Effector memory CD8-positive, alpha-beta T cell (primary cell): ENCODE measurements around the gene PCDHGA1.
"Not testable (repeated sequence)": the region's sequence is repeated elsewhere in the genome, so short reads cannot be mapped to it uniquely, and the experiment has no call there.

ENCODE experiments used
- ATAC-seq: fragments of 150-1000 bp; cut with Tn5 transposase; replicated peaks from 2 replicates; pipeline ENCODE4 v1.10.0; 2021; ENCODE audit warnings: mild to moderate bottlenecking, moderate library complexity
- DNase-seq, 3 experiments: peaks; one replicate each; pipeline ENCODE4 v3.0.0; 2021
- H3K27ac Mint-ChIP-seq, 2 donors: one replicate each; pipeline ENCODE4 v1.8.0; 2022; ENCODE audit warnings: mild to moderate bottlenecking in 2 of 2, mixed read lengths in 2 of 2, moderate library complexity in 2 of 2
- H3K27me3 Mint-ChIP-seq, 2 donors: one replicate each; pipeline ENCODE4 v1.8.0; 2022; ENCODE audit warnings: mixed read lengths in 2 of 2
- H3K36me3 Mint-ChIP-seq: one replicate; pipeline ENCODE4 v1.8.0; 2022; ENCODE audit warnings: mild to moderate bottlenecking, moderate library complexity, mixed read lengths; ENCODE audit not compliant: insufficient read depth
- H3K4me1 Mint-ChIP-seq, 2 donors: one replicate each; pipeline ENCODE4 v1.8.0; 2022; ENCODE audit warnings: low read depth in 2 of 2, mixed read lengths in 2 of 2
- H3K4me3 Mint-ChIP-seq, 2 donors: one replicate each; pipeline ENCODE4 v1.8.0; 2022; ENCODE audit warnings: mild to moderate bottlenecking in 2 of 2, mixed read lengths in 2 of 2, moderate library complexity in 2 of 2
- H3K9me3 Mint-ChIP-seq, 2 donors: one replicate each; pipeline ENCODE4 v1.8.0; 2022; ENCODE audit warnings: mixed read lengths in 2 of 2
- total RNA-seq, 9 experiments: gene quantifications; one replicate each; lab custom pipeline; 2026; lab: John Stamatoyannopoulos, UW

PCDHGA1 gene
- total RNA-seq = 0 to 0.78 (median 0.50) reads per million in 9 experiments

DNA sequence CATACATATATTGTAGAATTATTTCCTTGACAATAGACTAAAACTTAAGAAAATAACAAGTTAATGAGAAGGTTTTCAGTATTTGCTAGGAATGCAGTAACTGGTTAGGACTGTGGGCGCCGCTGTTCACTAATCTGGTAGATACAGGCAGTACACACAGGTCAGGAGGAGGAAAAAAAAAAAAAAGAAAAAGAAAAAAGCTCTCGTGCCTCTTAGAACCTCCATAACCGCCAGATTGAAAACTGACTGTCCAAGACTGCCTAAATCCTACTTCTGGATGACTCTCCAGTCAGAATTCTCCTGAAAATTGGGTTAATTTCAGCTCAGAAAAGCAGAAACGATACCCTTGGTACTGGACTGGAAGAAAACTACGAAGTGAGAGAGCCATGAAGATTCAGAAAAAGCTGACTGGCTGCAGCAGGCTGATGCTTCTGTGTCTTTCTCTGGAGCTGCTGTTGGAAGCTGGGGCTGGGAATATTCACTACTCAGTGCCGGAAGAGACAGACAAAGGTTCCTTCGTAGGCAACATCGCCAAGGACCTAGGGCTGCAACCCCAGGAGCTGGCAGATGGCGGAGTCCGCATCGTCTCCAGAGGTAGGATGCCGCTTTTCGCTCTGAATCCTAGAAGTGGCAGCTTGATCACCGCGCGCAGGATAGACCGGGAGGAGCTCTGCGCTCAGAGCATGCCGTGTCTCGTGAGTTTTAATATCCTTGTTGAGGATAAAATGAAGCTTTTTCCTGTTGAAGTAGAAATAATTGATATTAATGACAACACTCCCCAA, at the start of gene PCDHGA1:
Gene PCDHGA1, plus strand, starts transcription at position 216 of the 782 bp plus-strand sequence.
- Mint-ChIP-seq H3K27me3 (peaks cover 58 to 90% of the 10 kb centered on the region in 2 donors), H3K9me3 (peaks cover 8 to 9% of the 10 kb centered on the region in 2 donors), H3K27ac (no peak within 1 kb of the TSS), H3K4me1 (peaks cover 6% of the 10 kb centered on the region in 2 donors), H3K4me3 (peak within 1 kb of the TSS; percentile 14 to 46), H3K36me3 (peaks cover 2% of the 10 kb centered on the region)
- ATAC-seq (peak; percentile 48), DNase-seq (peak in 2 of 3 experiments; percentile 24 to 41)

DNA sequence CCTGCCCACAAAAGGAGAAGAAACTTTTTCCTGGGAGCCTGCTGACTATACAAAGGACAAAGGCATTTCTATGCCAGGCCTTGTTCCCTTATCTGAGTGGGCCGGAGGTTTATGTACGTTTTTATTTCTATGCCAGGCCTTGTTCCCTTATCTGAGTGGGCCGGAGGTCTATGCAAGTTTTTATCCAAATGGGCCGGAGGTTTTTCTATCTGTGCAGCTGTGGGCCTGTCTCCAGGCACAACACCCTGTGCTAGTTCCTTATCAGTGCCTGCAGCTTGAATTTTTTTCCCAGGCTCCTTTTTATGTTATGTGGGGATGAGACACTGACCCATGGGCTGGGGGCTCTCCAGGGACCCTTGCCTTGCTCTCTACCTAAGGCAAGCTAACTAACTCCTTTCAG, 31.9 kb upstream of the PCDHGA1 start:
- DNase-seq (no peak), ATAC-seq (no peak)
- Mint-ChIP-seq H3K9me3 (peaks cover 11 to 13% of the 10 kb centered on the region in 2 donors), H3K36me3 (no peaks in the 10 kb centered on the region), H3K4me3 (no peak overlapping the region), H3K4me1 (peaks cover 0 to 16% of the 10 kb centered on the region in 2 donors), H3K27me3 (no peaks in the 10 kb centered on the region), H3K27ac (no peak overlapping the region)

DNA sequence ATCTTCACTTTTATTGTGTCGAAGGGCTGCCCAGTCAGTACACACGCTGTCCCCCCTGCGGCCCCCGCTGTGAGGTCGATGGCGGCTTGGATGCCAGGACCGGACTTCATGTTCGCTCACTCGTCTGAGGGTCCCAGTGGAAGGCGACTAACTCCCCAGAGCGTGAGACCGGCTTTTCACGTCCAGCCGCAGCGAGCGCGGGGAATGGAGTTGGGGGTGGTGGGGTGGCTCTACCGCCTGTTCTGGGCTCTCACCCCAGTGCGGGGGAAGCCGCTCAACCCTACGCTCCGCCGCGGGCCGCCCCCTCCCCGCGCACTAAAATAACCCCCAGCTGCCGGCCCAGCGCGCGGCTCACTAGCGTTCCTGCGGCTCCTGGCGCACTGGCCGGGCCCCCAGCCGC, 26.6 kb upstream of the PCDHGA1 start, which contains the start of gene SLC25A2:
Gene SLC25A2, minus strand, starts transcription at position 294 of the 400 bp plus-strand sequence. Its CDS starts 184 bp downstream, at position 110.
- H3K4me1 Mint-ChIP-seq = peaks cover 0 to 2% of the 10 kb centered on the region in 2 donors
- H3K27ac Mint-ChIP-seq = no peak within 1 kb of the TSS
- H3K36me3 Mint-ChIP-seq = no peaks in the 10 kb centered on the region
- no peak for ATAC-seq
- no peak for DNase-seq
- peaks cover 4 to 6% of the 10 kb centered on the region in 2 donors for H3K9me3 Mint-ChIP-seq
- H3K27me3 Mint-ChIP-seq = no peaks in the 10 kb centered on the region
- no peak within 1 kb of the TSS for H3K4me3 Mint-ChIP-seq

DNA sequence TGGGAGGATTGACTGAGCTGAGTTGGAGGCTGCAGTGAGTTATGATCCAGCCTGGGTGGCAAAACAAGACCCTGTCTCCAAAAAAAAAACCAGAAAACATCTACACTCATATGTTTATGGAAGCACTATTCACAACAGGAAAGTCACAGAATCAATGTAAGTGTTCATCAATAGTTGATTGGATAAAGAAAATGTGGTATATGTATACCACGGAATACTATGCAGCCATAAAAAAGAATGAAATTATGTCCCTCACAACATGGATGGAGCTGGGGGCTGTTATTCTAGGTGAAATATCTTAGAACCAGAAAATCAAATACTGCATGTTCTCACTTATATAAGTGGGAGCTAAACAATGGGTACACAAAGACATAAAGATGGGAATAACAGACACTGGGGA, 23.7 kb upstream of the PCDHGA1 start:
- Mint-ChIP-seq H3K4me1 (peaks cover 0 to 2% of the 10 kb centered on the region in 2 donors), H3K4me3 (no peak overlapping the region), H3K36me3 (no peaks in the 10 kb centered on the region), H3K9me3 (peaks cover 3 to 6% of the 10 kb centered on the region in 2 donors), H3K27ac (no peak overlapping the region), H3K27me3 (no peaks in the 10 kb centered on the region)
- DNase-seq (no peak), ATAC-seq (no peak)

DNA sequence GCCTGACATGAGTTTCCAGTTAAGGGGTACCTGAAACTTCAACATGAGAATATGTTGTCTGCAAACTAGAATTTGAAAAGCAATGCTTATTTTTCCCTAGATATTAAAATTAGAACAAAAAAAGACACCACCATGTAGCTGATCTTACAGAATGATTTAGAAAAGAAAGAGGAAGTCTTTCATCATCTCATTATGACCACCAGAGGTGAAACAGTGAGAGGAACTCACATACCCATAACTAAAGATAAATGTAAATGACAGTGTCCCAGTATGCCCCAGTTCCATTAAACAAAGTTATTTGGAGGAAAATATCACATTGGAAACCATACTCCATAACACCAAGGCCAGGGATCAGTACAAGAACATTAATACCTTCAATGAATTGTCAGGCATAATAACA, 16.6 kb upstream of the PCDHGA1 start:
- no peak overlapping the region for H3K4me3 Mint-ChIP-seq
- DNase-seq (no peak), ATAC-seq (no peak)
- H3K9me3 Mint-ChIP-seq = peaks cover 11 to 39% of the 10 kb centered on the region in 2 donors
- H3K27me3 Mint-ChIP-seq = no peaks in the 10 kb centered on the region
- H3K36me3 Mint-ChIP-seq = peaks cover 22% of the 10 kb centered on the region
- H3K27ac Mint-ChIP-seq = no peak overlapping the region
- H3K4me1 Mint-ChIP-seq = peaks cover 4 to 11% of the 10 kb centered on the region in 2 donors

DNA sequence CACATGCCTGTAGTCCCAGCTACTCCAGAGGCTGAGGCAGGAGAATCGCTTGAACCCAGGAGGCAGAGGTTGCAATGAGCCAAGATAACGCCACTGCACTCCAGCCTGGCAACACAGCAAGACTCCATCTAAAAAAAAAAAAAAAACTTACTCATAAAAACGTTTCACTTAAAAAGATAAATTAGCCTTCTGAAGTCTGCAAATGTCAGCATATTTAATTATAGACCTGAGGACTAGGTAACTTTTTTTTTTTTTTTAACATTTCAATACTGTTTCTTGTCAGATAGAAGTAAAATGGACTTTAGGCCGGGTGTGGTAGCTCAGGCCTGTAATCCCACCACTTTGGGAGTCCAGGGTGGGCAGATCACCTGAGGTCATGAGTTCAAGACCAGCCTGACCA, 13.4 kb upstream of the PCDHGA1 start:
- not testable (repeated sequence) for H3K27ac Mint-ChIP-seq, ATAC-seq, H3K27me3 Mint-ChIP-seq, DNase-seq, H3K4me3 Mint-ChIP-seq
- Mint-ChIP-seq H3K36me3 (peaks cover 48% of the 10 kb centered on the region), H3K9me3 (peaks cover 15 to 45% of the 10 kb centered on the region in 2 donors), H3K4me1 (peaks cover 15 to 32% of the 10 kb centered on the region in 2 donors)

DNA sequence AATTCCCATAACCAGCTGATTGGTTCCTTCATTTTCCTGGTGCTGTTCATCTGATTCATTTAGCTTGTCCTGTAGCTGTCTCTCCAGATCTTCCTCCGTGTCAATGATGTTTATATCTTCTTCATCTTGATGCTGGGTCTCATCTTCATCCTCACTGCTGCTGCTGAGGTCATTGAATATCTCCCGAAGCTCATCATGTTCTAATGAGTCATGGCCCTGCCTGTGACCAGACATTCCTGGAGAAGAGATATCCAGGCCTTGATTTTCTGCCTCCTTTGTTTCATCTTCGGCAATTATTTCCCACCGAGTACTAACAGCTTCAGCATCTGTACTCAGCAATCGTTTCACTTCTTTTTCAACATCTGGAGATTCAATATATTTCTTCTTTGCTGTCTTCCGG, 11.1 kb upstream of the PCDHGA1 start:
- H3K36me3 Mint-ChIP-seq = peaks cover 48% of the 10 kb centered on the region
- DNase-seq = no peak
- H3K9me3 Mint-ChIP-seq = peaks cover 15 to 37% of the 10 kb centered on the region in 2 donors
- H3K27me3 Mint-ChIP-seq = no peaks in the 10 kb centered on the region
- no peak overlapping the region for H3K27ac Mint-ChIP-seq
- H3K4me1 Mint-ChIP-seq = peaks cover 15 to 32% of the 10 kb centered on the region in 2 donors
- no peak for ATAC-seq
- peak overlapping the region; percentile 97 to 99 for H3K4me3 Mint-ChIP-seq

DNA sequence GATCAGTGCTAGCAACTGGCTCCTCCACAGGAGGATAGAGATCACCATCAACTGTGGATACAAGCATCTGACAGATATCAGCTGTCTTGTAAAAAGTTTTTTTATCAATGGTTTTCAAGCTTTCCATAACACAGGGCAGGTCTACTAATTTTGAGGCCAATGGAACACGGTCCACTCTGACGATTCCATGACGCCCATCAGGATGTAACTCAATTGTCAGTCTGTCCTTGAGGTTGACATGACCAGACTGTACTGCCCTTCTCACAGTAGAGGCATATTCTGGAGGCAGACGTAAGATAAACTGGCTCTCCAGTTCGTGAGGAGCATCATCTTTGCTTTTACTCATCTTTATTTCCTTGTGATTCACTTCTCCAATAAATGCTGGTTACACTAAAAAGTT, 10.6 kb upstream of the PCDHGA1 start:
- H3K4me1 Mint-ChIP-seq = peaks cover 15 to 32% of the 10 kb centered on the region in 2 donors
- peaks cover 48% of the 10 kb centered on the region for H3K36me3 Mint-ChIP-seq
- H3K27me3 Mint-ChIP-seq = peaks cover 0 to 2% of the 10 kb centered on the region in 2 donors
- H3K9me3 Mint-ChIP-seq = peaks cover 16 to 32% of the 10 kb centered on the region in 2 donors
- peak overlapping the region; percentile 100 for H3K27ac Mint-ChIP-seq
- peak overlapping the region; percentile 97 to 99 for H3K4me3 Mint-ChIP-seq
- DNase-seq (no peak), ATAC-seq (no peak)

DNA sequence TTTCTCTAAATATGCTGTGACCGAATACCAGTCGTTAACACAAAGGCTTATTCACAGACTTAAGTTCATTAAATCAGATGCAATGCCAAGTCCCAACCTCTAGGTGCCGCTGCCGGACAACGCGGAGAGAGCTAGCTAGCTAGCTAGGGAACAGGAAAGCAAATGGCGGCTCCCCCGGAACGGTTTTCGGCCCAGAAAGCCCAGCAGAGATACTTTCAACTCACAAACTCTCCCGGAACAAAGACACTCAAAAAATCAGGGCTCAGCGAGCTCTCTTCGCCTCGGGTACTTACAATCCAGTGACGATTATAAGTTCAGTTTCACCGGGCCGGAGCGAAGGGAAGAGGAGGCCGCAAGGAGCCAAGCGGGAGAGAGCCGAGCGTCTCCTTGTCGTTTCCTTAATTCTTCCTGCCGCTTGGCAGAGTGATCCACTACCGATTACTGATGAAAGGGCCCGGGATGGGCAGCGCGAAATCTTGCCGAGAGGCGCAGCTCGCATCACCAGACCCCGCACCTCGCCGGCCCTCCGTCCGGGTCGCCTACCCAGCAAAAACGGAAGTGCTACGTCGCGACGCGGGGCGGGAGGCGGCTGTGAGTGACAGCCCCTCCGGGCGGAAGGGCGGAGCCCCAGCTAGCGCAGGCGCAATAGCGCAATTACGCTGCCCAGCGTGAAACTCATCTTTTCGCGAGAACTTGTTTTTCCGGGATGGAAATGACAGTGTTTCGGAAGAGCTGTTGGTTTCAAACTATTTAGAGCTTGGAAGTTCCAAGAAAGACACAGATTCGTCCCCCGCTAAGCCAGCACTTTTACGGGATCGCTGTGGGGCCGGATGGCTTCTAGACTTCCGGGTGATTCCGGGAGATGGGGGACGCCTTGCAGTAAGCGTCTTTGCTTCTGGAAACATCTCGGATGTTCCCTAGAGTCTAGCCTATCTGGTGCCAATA, 9.8 kb upstream of the PCDHGA1 start, which contains the start of gene TAF7:
Gene TAF7, minus strand, starts transcription at position 560 of the 945 bp plus-strand sequence. CDS start 740 bp downstream, outside the sequence.
- peak within 1 kb of the TSS; percentile 100 for H3K27ac Mint-ChIP-seq
- H3K36me3 Mint-ChIP-seq = peaks cover 48% of the 10 kb centered on the region
- H3K4me1 Mint-ChIP-seq = peaks cover 15 to 30% of the 10 kb centered on the region in 2 donors
- peak; percentile 89 to 93 (median 91) for DNase-seq
- H3K4me3 Mint-ChIP-seq = peak within 1 kb of the TSS; percentile 97 to 99
- H3K9me3 Mint-ChIP-seq = peaks cover 13 to 24% of the 10 kb centered on the region in 2 donors
- H3K27me3 Mint-ChIP-seq = peaks cover 0 to 5% of the 10 kb centered on the region in 2 donors
- ATAC-seq = peak; percentile 89

DNA sequence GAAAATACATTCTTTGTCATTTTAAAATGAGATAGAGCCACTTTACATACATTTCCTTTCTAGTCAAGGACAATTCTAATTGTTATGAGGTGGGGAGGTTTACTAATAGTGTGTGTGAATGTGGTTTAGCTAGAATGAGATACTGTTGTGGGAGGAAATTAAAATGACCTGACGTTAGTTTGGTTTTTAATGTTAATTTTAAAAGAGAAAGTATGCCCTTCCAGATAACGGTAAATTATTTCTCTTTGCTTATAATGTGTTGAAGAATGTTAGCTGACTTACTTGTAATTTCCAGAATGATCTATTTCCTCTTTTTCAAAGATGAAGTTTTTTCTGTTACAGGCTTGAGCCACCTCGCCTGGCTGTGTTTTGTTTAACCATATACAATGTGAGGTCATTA, 8.1 kb upstream of the PCDHGA1 start:
- peak overlapping the region in 1 of 2 donors; percentile 100 for H3K27ac Mint-ChIP-seq
- H3K4me1 Mint-ChIP-seq = peaks cover 21 to 33% of the 10 kb centered on the region in 2 donors
- peaks cover 7 to 15% of the 10 kb centered on the region in 2 donors for H3K27me3 Mint-ChIP-seq
- no peak for DNase-seq
- H3K9me3 Mint-ChIP-seq = peaks cover 11 to 19% of the 10 kb centered on the region in 2 donors
- H3K36me3 Mint-ChIP-seq = peaks cover 37% of the 10 kb centered on the region
- peak overlapping the region in 1 of 2 donors; percentile 97 for H3K4me3 Mint-ChIP-seq
- ATAC-seq = no peak

DNA sequence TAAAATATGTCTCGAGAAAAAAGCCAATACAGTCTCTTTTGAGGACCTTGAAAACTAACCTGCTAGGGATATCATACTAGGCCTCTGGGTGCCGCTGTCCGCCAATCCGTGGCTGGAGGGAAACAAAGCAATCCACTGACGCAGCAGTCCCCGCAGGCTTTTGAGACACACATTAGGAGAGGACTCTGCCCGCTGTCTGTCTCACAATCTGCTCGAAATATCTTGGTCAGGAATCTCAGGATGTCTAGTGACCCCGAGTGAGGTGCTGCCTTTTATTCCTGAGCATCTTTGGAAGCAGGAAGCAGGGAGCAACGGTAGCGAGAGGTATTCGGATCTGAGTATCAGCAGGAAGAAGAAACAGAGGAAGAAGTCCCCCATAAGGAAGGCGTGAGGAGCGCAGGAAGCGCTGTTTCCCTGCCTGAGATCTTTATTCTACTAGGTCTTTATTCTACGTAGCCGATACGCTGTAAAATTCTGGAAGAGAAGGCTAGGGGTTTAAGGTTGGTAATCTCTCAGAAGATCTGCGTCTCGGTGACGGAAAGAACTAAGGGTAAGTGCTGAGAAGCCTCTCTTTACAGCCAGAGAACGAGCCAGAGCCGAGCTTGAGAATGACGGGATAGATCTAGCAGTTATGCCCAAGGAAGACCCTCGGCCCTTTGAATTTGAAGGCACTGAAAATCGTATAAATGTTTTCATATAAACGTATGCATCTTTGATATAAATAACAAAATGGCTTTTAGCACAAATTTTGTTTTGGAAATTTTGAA, 4.0 kb upstream of the PCDHGA1 start:
- peaks cover 29 to 48% of the 10 kb centered on the region in 2 donors for H3K27me3 Mint-ChIP-seq
- peak; percentile 57 to 68 (median 62) for DNase-seq
- peak; percentile 93 for ATAC-seq
- H3K36me3 Mint-ChIP-seq = peaks cover 3% of the 10 kb centered on the region
- peaks cover 6% of the 10 kb centered on the region in 2 donors for H3K4me1 Mint-ChIP-seq
- H3K4me3 Mint-ChIP-seq = peak overlapping the region; percentile 83 to 90
- peaks cover 0 to 1% of the 10 kb centered on the region in 2 donors for H3K9me3 Mint-ChIP-seq
- peak overlapping the region; percentile 88 to 93 for H3K27ac Mint-ChIP-seq

DNA sequence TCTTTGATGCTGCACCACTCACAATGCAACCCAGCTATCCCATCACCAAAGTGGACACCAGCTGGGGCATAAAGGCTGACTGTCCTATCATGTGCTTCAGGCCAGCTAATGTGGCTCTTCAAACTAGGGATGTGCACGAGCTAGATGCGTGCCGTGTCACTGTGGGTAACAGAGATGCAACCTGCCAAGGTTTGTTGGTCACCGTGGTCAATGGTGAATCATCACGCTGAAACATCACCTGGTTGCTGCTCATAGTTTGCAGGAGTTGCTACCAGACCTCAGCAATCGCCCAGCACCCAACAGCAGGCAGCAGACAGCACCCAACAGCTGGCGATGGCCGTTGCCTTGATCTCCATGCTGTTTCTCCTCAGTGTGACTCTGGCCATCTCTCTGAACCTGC, 2.1 kb upstream of the PCDHGA1 start:
- DNase-seq = no peak
- H3K27me3 Mint-ChIP-seq = peaks cover 41 to 67% of the 10 kb centered on the region in 2 donors
- peaks cover 6% of the 10 kb centered on the region in 2 donors for H3K4me1 Mint-ChIP-seq
- H3K9me3 Mint-ChIP-seq = peaks cover 0 to 4% of the 10 kb centered on the region in 2 donors
- no peak overlapping the region for H3K4me3 Mint-ChIP-seq
- H3K36me3 Mint-ChIP-seq = peaks cover 2% of the 10 kb centered on the region
- H3K27ac Mint-ChIP-seq = no peak overlapping the region
- no peak for ATAC-seq
